Epithelial cell of proximal tubule (primary cell): ENCODE measurements around the gene PACS2. TPM values are rescaled to one million over a fixed set of nuclear protein-coding genes. Genes with fewer than 3 reads are reported as not detected.
"Not testable (repeated sequence)": the region's sequence is repeated elsewhere in the genome, so short reads cannot be mapped to it uniquely, and the experiment has no call there.

ENCODE experiments used
- DNase-seq: peaks from one replicate; pipeline ENCODE4 v3.0.0-alpha.2; 2011; ENCODE audit warnings: low read depth
- H3K4me3 ChIP-seq: 2 replicates; pipeline ENCODE4 v1.5.1; 2011; ENCODE audit warnings: low read depth, mild to moderate bottlenecking, low read length
- CTCF ChIP-seq: conservative IDR thresholded peaks from 2 replicates; pipeline ENCODE4 v1.5.1; 2012; ENCODE audit warnings: low read depth, mild to moderate bottlenecking, low read length
- total RNA-seq: library from RNA; depleted of rRNA; stranded (reverse); fragments of >200 nt; gene quantifications from 2 replicates; pipeline ENCODE4 v1.2.3, GENCODE V29; 2015

PACS2 gene
- total RNA-seq, 1 donor from 2014 or later: 68.7 TPM

- no peak for DNase-seq
- TF ChIP-seq CTCF: no peak
- no peak overlapping the region for H3K4me3 ChIP-seq
Measured at GRCh38 chr14:105358943-105359342, 44.4 kb downstream of the PACS2 start.

GRCh38 chr14:105361412-105361811 lies 46.9 kb downstream of the PACS2 start:
- not testable (repeated sequence) for H3K4me3 ChIP-seq

GRCh38 chr14:105363847-105364708 lies 49.5 kb downstream of the PACS2 start:
- no peak for TF ChIP-seq CTCF
- DNase-seq: no peak
- H3K4me3 ChIP-seq: no peak overlapping the region

More at GRCh38 chr14:105361412-105361811, 46.9 kb downstream of the PACS2 start:
- DNase-seq: not testable (repeated sequence)

GRCh38 chr14:105365101-105365500 lies 50.6 kb downstream of the PACS2 start:
- H3K4me3 ChIP-seq: no peak overlapping the region
- no peak for TF ChIP-seq CTCF
- DNase-seq: no peak

GRCh38 chr14:105365681-105366080 lies 51.1 kb downstream of the PACS2 start:
- no peak for DNase-seq
- H3K4me3 ChIP-seq: no peak overlapping the region
- TF ChIP-seq CTCF: no peak

- no peak for TF ChIP-seq CTCF
- DNase-seq: no peak
- no peak overlapping the region for H3K4me3 ChIP-seq
Measured at GRCh38 chr14:105366386-105367074, 52.0 kb downstream of the PACS2 start.

GRCh38 chr14:105367116-105368031 lies 52.8 kb downstream of the PACS2 start:
- no peak overlapping the region for H3K4me3 ChIP-seq
- TF ChIP-seq CTCF: no peak
- DNase-seq: no peak
